ENCODE data around the gene CSNK1E. TPM values are rescaled to one million over a fixed set of nuclear protein-coding genes. Genes with fewer than 3 reads are reported as not detected.

The CSNK1E gene
- total RNA-seq, 1 donor from 2014 or later = 78.7 TPM

GRCh38 chr22:38250643-38251340 is 66.4 kb downstream of the CSNK1E start:
- DNase-seq (ENCODE audit: low read depth in 2 of 2) = no peak

DNA sequence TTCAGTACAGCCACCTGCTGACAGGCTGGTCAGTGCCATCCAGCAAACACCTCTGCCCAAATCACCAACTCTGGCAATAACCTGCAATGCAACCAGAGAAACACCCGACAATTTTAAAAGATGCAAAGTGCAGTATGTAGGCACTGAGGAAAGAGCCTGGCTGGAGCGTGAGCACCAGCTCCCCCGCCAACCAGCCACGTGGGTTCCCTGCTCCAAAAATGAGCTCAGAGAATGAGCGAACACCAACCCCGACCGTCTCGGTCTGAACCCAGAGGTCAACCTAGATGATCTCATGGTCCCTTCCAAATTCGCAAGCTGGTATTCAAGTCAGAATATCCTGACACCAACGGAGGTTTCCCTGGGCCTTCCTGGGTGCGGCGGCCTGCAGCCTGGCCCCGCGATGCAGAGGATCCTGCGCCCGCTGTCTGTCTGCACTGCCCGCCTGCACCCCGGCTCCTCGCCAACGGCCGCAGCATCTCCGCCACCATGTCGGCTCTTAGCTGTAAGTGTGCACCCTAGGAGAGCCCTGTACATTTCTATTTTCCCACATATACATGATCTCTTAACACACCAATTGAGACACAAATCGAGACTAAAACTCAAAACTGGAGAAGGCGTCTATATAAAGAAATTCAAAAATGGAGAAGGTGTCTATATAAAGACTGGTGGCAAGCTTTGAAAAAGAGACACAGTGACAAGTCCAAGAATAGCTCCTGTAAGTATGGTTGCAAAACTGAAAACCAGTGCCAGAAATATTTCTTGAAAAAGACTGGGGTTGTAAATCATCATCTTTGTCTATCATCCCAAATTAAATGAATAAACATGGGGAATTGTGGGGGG is 67.2 kb downstream of the CSNK1E start:
- DNase-seq (ENCODE audit: low read depth in 2 of 2) = no peak

GRCh38 chr22:38249301-38249700 is 67.9 kb downstream of the CSNK1E start:
- no peak for DNase-seq (ENCODE audit: low read depth in 2 of 2)

- DNase-seq (ENCODE audit: low read depth in 2 of 2) = no peak
Measured at GRCh38 chr22:38248280-38248679, 69.0 kb downstream of the CSNK1E start.

- no peak for DNase-seq (ENCODE audit: low read depth in 2 of 2)
Measured at GRCh38 chr22:38247713-38248112, 69.5 kb downstream of the CSNK1E start.

DNA sequence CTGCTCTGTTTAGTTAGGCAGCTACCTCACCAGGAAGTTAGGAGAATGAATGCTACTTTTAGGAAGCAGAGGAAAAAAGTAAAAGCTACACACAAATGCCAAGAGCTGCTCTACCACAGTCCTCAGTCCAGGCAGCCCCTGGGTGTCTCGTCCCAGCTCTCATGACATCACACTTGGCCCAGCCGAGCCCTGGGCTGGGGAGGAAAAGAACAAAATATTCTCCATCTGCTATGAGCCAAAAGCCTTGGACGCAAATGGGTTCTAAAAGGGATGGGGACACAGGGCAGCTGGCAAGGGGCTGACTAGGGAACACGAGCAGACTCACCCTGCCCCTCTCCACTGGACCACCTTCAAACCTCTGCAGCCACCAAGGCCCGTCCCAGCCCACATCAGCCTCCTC is 70.5 kb downstream of the CSNK1E start:
- DNase-seq (ENCODE audit: low read depth in 2 of 2) = no peak

DNA sequence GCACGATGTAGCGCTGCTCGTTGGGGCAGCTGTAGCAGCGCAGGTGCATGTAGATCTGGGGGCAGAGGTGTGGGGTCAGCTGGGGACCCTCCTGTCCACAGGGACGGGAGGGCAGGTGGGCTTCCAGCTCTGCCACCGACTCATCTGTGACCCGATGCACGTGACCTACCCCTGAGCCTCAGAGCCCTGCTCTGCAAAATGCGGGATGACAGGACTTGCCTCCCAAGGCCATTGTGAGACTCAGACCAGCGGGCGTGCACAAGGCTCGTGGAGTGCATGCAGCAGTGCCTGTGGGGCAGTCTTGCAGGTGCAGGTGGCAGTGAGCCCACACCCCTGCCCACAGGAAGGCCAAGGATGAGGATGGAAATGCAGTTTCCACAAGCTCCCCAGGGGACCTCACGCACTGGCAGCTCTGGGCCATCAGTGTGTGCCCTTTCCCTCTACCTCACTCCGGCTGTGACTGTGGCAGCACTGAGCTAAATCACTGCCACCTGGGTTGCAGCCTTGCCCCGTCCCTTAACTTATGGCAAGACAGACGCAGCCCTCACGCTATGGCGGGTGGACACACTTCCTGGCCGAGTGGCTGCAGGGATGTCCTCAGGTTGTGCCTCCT is 71.1 kb downstream of the CSNK1E start:
- DNase-seq (ENCODE audit: low read depth in 2 of 2) = no peak

DNA sequence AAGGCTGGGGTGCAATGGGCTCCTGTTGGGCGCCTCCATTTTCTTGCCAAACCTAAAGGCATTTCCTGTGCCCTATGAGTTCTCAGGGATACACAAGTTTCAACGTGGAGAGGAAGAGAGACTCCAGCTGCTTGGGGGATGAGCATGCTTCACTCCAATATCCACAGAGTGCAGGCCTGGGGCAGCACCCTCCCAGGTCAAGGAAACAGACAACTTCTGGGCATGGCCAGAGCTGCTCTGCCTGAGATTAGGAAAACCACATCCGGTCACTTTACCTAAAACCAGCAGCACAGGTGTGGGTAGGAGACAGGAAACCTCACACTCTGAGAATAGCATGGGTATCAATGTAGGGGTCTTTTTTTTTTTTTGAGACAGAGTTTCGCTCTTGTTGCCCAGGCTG is 73.1 kb downstream of the CSNK1E start:
- DNase-seq (ENCODE audit: low read depth in 2 of 2) = no peak

DNA sequence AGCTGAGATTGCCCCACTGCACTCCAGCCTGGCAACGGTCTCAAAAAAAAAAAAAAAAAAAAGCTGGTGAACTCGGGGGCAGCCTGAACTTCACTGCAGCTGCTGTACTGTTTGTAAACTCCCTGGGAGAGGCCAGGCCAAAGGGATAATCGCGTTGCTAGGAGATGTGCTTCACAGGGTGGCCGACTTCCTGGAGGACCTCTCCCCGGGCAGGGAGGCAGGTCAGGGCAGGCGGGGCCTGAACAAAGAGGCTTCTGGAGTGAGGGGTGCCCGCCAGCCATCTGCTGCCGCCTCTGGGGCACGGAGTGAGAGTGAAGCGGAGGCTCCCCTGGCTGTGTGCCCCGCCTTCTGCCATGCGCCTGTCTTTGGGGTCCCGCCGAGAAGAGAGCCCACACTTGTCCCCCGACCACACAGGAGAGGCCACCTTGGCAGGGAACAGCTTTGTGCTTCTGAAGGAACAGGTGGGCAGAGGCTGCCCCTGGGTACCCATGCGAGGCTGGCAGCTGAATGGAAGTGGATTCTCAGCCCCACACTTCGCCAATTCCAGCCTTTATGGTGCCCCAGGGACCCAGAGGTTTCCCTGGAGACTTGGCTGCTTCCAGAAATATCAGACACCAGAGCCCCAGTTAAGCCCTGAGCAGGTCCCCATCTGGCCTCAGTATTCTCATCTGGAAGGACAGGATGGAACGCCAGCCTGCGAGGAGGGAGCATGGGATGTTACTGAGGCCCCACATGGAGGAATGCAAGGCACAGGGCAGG is 74.0 kb downstream of the CSNK1E start:
- DNase-seq (ENCODE audit: low read depth in 2 of 2) = no peak

- DNase-seq (ENCODE audit: low read depth in 2 of 2) = peak; percentile 68 to 94
Measured at GRCh38 chr22:38240734-38241252, 76.4 kb downstream of the CSNK1E start.

Other genes starting within 250 kb of the CSNK1E start
- gene SLC16A8, start 233.2 kb downstream of the CSNK1E start, total RNA-seq = under 0.01 and 0.13 TPM in 2 replicates
- gene BAIAP2L2, start 206.7 kb downstream of the CSNK1E start, total RNA-seq = 0.25 TPM in 1 of 2 replicates, not detected in the other
- gene PLA2G6, start 135.6 kb downstream of the CSNK1E start, total RNA-seq = 1.5 and 3.5 TPM in 2 replicates
- 34.9 and 122 TPM in 2 replicates for gene MAFF, start 115.4 kb downstream of the CSNK1E start, total RNA-seq
- gene TMEM184B, start 44.4 kb downstream of the CSNK1E start, total RNA-seq = 25.4 and 32.9 TPM in 2 replicates
- not detected in 2 replicates for gene KCNJ4, start 137.8 kb upstream of the CSNK1E start, total RNA-seq
- gene KDELR3, start 150.7 kb upstream of the CSNK1E start, total RNA-seq = 32.9 and 40.8 TPM in 2 replicates
- 316 and 468 TPM in 2 replicates for gene DDX17, start 188.9 kb upstream of the CSNK1E start, total RNA-seq

All from dermis microvascular lymphatic vessel endothelial cell (primary cell).